ENCODE results near the gene MGST1. TPM values are rescaled to one million over a fixed set of nuclear protein-coding genes. Genes with fewer than 3 reads are reported as not detected.

The MGST1 gene
- total and polyA plus RNA-seq, 7 donors = 39.6 to 407 (median 156) TPM

GRCh38 chr12:16323638-16324037, 23.8 kb upstream of the MGST1 start:
- H3K36me3 ChIP-seq = no peaks in the 10 kb centered on the region
- no peak for DNase-seq
- 28 to 68% methylated on average over 2 of the region's 2 CpGs for WGBS, 2 donors

GRCh38 chr12:16324272-16324671, 23.2 kb upstream of the MGST1 start:
- WGBS, 2 donors = 26 to 60% methylated on average over 5 of the region's 5 CpGs
- H3K27ac ChIP-seq = no peak overlapping the region
- H3K27me3 ChIP-seq = no peaks in the 10 kb centered on the region
- no peaks in the 10 kb centered on the region for H3K4me1 ChIP-seq
- no peak for DNase-seq
- no peaks in the 10 kb centered on the region for H3K36me3 ChIP-seq
- intact Hi-C loops (cut with DNase I) = no loop called here
- H3K4me3 ChIP-seq = no peak overlapping the region
- no peak for TF ChIP-seq CTCF (IDR thresholded peaks at IDR 0.05)
- no peak for TF ChIP-seq EP300 (IDR thresholded peaks at IDR 0.05)
- TF ChIP-seq POLR2AphosphoS5 (IDR thresholded peaks at IDR 0.05) = no peak
- peaks cover 0 to 4% (median 0%) of the 10 kb centered on the region in 4 donors for H3K9me3 ChIP-seq

More at GRCh38 chr12:16323638-16324037, 23.8 kb upstream of the MGST1 start:
- no peak overlapping the region for H3K4me3 ChIP-seq
- H3K9me3 ChIP-seq = peaks cover 0 to 4% (median 0%) of the 10 kb centered on the region in 4 donors
- no peak for TF ChIP-seq POLR2A (IDR thresholded peaks at IDR 0.05)
- no peak for TF ChIP-seq EP300 (IDR thresholded peaks at IDR 0.05)
- TF ChIP-seq POLR2AphosphoS5 (IDR thresholded peaks at IDR 0.05) = no peak
- TF ChIP-seq CTCF (IDR thresholded peaks at IDR 0.05) = no peak
- intact Hi-C loops (cut with DNase I) = no loop called here
- H3K27ac ChIP-seq = no peak overlapping the region
- no peaks in the 10 kb centered on the region for H3K4me1 ChIP-seq
- no peaks in the 10 kb centered on the region for H3K27me3 ChIP-seq

GRCh38 chr12:16324772-16325171, 22.7 kb upstream of the MGST1 start:
- TF ChIP-seq EP300 (IDR thresholded peaks at IDR 0.05) (no peak), POLR2AphosphoS5 (IDR thresholded peaks at IDR 0.05) (no peak), CTCF (IDR thresholded peaks at IDR 0.05) (no peak), POLR2A (IDR thresholded peaks at IDR 0.05) (no peak)
- DNase-seq = no peak
- H3K27ac ChIP-seq = no peak overlapping the region
- peaks cover 0 to 4% (median 0%) of the 10 kb centered on the region in 4 donors for H3K9me3 ChIP-seq
- no peaks in the 10 kb centered on the region for H3K36me3 ChIP-seq
- H3K4me3 ChIP-seq = no peak overlapping the region
- intact Hi-C loops (cut with DNase I) = no loop called here
- no peaks in the 10 kb centered on the region for H3K4me1 ChIP-seq
- H3K27me3 ChIP-seq = no peaks in the 10 kb centered on the region
- 22 to 80% methylated on average over 3 of the region's 3 CpGs for WGBS, 2 donors

GRCh38 chr12:16325426-16325825, 22.0 kb upstream of the MGST1 start:
- Histone ChIP-seq H3K27me3 (no peaks in the 10 kb centered on the region), H3K36me3 (no peaks in the 10 kb centered on the region), H3K27ac (no peak overlapping the region), H3K9me3 (peaks cover 0 to 4% (median 0%) of the 10 kb centered on the region in 4 donors), H3K4me1 (no peaks in the 10 kb centered on the region), H3K4me3 (no peak overlapping the region)
- intact Hi-C loops (cut with DNase I) = no loop called here
- WGBS, 2 donors = 5 to 18% methylated on average over 3 of the region's 3 CpGs
- no peak for TF ChIP-seq POLR2AphosphoS5 (IDR thresholded peaks at IDR 0.05)
- TF ChIP-seq CTCF (IDR thresholded peaks at IDR 0.05) = no peak
- no peak for TF ChIP-seq POLR2A (IDR thresholded peaks at IDR 0.05)
- no peak for TF ChIP-seq EP300 (IDR thresholded peaks at IDR 0.05)
- no peak for DNase-seq

GRCh38 chr12:16327963-16328362, 19.5 kb upstream of the MGST1 start:
- Histone ChIP-seq H3K36me3 (no peaks in the 10 kb centered on the region), H3K27ac (no peak overlapping the region), H3K4me1 (no peaks in the 10 kb centered on the region), H3K27me3 (no peaks in the 10 kb centered on the region), H3K9me3 (peaks cover 0 to 4% (median 0%) of the 10 kb centered on the region in 4 donors), H3K4me3 (no peak overlapping the region)
- TF ChIP-seq POLR2AphosphoS5 (IDR thresholded peaks at IDR 0.05) (no peak), EP300 (IDR thresholded peaks at IDR 0.05) (no peak), POLR2A (IDR thresholded peaks at IDR 0.05) (no peak), CTCF (IDR thresholded peaks at IDR 0.05) (no peak)
- 89 to 91% methylated on average over 1 of the region's 1 CpG for WGBS, 2 donors
- no peak for DNase-seq
- intact Hi-C loops (cut with DNase I) = no loop called here

All from sigmoid colon (tissue), 7 donors.